ENCODE measurements around the gene PCDH9.

- TF ChIP-seq CTCF (conservative IDR thresholded peaks at IDR 0.05; ENCODE audit: low read depth in 2 of 2), result no peak
- TF ChIP-seq ZNF331 (CRISPR knock-in tag; IDR thresholded peaks at IDR 0.05; ENCODE audit: low read depth), result no peak
- TF ChIP-seq POLR2AphosphoS5 (IDR thresholded peaks at IDR 0.05; ENCODE audit: low read depth), result no peak
- no peak for TF ChIP-seq EZH2phosphoT487 (IDR thresholded peaks at IDR 0.05; ENCODE audit: unreplicated experiment)
- TF ChIP-seq EZH2 (IDR thresholded peaks at IDR 0.05; ENCODE audit: low read depth, unreplicated experiment), result no peak
These were observed 901.7 kb downstream of the PCDH9 start for GRCh38 chr13:66328476-66328875.

All from GM23338 (cell line).